NT2/D1 (cell line): ENCODE results near the gene HS2ST1.

Experiments
- YY1 ChIP-seq: IDR thresholded peaks from 2 replicates; pipeline ENCODE4 v1.6.1; 2011; ENCODE audit not compliant: insufficient read length, insufficient read depth
- ZNF274 ChIP-seq: IDR thresholded peaks from 2 replicates; pipeline ENCODE4 v1.6.1; 2011; ENCODE audit warnings: mild to moderate bottlenecking, low read depth, low read length

- TF ChIP-seq ZNF274 (no peak), YY1 (no peak)
Observed at GRCh38 chr1:86998727-86999126, 84.3 kb downstream of the HS2ST1 start.
